GM18951 (cell line): ENCODE measurements around the gene POC1A.
"Not testable (repeated sequence)": the region's sequence is repeated elsewhere in the genome, so short reads cannot be mapped to it uniquely, and the experiment has no call there.

Experiments used
- POLR2A ChIP-seq: IDR thresholded peaks from 4 replicates; pipeline ENCODE4 v1.6.1; 2011; ENCODE audit warnings: mild to moderate bottlenecking; ENCODE audit not compliant: insufficient read length, insufficient read depth; ENCODE audit errors: extremely low read depth
- in situ Hi-C: fragments of 300-500 bp; cut with MboI; formaldehyde crosslinking; loops from one replicate; pipeline ENCODE4 v1.12.0; 2022; ENCODE audit warnings: low sequenced_read_pairs, mixed read lengths, inconsistent platforms; ENCODE audit not compliant: unreplicated experiment

Gene POC1A

GRCh38 chr3:52177701-52178042, 23.4 kb upstream of the POC1A start:
- in situ Hi-C loops, result no loop called here
- no peak for TF ChIP-seq POLR2A

- in situ Hi-C loops, result no loop called here
- TF ChIP-seq POLR2A, result no peak
These were observed 22.9 kb upstream of the POC1A start for GRCh38 chr3:52176951-52177700.

GRCh38 chr3:52176180-52176752, 22.0 kb upstream of the POC1A start:
- in situ Hi-C loops, result no loop called here
- no peak for TF ChIP-seq POLR2A

- in situ Hi-C loops, result no loop called here
- no peak for TF ChIP-seq POLR2A
These were observed 21.4 kb upstream of the POC1A start for GRCh38 chr3:52175416-52176179.

GRCh38 chr3:52174896-52175295, 20.7 kb upstream of the POC1A start:
- in situ Hi-C loops, result no loop called here
- no peak for TF ChIP-seq POLR2A

DNA sequence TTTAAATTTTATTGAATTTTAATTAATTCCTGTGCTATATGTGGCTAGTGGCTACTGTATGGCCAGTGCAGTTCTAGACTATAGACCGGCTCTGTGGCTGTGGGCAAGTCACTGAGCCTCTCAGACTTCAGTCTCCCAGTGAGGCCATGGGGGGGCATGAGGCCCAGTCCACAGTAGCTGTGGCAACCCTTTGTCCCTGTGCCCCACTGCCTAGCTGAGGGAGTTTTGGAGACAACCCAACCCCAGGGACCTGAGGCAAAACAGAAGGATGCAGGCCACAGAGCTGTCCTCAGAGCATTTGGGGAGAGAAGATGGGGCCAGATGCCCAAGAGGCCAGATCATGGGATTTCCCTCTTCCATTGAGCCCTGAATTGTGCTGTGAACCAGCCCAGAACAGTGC, 18.9 kb upstream of the POC1A start:
- TF ChIP-seq POLR2A, result no peak
- in situ Hi-C loops, result no loop called here

- no peak for TF ChIP-seq POLR2A
- in situ Hi-C loops, result no loop called here
These were observed 18.1 kb upstream of the POC1A start for GRCh38 chr3:52172262-52172757.

GRCh38 chr3:52171514-52172261, 17.5 kb upstream of the POC1A start:
- TF ChIP-seq POLR2A, result no peak
- in situ Hi-C loops, result no loop called here

- in situ Hi-C loops, result not testable (repeated sequence)
These were observed 16.0 kb upstream of the POC1A start for GRCh38 chr3:52170217-52170616.

- in situ Hi-C loops, result no loop called here
- TF ChIP-seq POLR2A, result no peak
These were observed 13.0 kb upstream of the POC1A start for GRCh38 chr3:52167240-52167639.

DNA sequence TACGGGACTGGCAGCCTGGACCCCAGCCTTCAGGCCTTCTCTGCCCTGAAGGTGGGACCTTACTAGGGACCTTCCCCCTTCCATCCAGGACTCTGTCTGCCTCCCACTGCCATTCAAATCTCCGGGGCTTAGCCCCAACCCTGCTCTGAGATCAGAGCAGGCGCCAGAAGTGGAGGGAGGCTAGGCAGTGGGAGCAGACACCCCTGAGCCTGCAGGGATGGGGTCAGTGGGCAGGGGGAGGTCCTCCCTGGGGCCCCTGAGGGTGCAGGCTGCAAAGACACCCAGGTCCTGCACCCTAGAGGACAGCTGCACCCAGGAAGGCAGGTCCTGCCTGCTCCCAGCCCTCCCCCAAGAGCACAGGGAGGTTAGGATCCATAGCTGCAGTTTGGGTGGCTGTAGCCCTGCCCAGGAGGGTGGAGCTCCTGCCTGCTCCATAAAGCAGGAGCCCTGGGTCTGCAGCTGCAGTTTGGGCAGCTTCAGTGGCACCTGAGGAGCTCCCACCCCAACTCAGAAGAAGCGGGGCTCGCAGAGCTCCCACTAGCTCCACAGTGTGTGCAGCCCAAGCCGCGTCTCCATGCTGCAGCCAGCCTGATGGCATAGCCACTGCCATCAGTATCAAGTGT, 8.1 kb upstream of the POC1A start:
- in situ Hi-C loops, result no loop called here
- no peak for TF ChIP-seq POLR2A

DNA sequence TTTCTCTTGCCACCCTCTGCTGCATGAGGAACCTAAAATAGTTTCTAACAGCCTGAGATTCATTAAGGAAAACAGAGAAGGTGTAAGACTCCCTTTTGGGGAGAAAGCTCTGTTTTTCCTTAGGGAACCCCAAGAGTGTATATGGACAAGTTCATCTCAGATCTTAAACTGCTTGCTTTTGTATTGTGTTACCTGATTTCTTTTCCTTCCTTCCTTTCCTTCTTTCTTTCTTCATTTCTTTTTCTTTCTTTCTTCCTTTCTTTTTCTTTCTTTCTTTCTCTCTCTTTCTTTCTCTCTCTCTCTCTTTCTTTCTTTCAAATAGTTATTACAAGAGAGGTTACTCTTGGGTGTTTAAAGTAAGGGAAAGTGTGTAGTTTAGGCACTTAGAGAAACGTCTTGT, 5.3 kb upstream of the POC1A start:
- in situ Hi-C loops, result no loop called here

DNA sequence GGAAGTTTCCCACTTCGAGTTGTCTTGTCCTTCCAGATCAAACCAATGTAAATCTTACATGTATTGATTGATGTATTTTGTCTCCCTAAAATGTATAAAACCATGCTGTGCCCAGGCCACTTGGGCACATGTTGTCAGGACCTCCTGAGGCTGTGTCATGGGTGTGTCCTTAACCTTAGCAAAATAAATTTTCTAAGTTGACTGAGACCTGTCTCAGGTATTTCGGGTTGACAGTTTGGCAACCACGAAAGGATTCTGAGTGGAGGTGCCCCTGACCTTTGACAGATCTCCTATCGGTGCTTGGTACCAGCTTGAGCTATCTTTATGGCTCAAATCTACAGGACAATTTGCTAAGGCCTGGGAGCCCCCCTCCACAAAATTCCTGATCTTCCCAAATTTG, 1.7 kb upstream of the POC1A start:
- no peak for TF ChIP-seq POLR2A
- in situ Hi-C loops, result no loop called here

More for the DNA sequence above, 5.3 kb upstream of the POC1A start:
- no peak for TF ChIP-seq POLR2A
